Head of caudate nucleus (tissue), 42 donors: ENCODE data around the gene NPEPL1.

Experiments
- DNase-seq, 42 donors: peaks; one replicate each; pipeline versions ENCODE4 v3.0.0 to v3.0.0-alpha.2; 2020 to 2021; ENCODE audit warnings: mixed read lengths in 7 of 42
- intact Hi-C: fragments of 100-400 bp; cut with DNase I; formaldehyde crosslinking; loops from one replicate; pipeline ENCODE4 v1.15.0; 2022

The NPEPL1 gene

DNA sequence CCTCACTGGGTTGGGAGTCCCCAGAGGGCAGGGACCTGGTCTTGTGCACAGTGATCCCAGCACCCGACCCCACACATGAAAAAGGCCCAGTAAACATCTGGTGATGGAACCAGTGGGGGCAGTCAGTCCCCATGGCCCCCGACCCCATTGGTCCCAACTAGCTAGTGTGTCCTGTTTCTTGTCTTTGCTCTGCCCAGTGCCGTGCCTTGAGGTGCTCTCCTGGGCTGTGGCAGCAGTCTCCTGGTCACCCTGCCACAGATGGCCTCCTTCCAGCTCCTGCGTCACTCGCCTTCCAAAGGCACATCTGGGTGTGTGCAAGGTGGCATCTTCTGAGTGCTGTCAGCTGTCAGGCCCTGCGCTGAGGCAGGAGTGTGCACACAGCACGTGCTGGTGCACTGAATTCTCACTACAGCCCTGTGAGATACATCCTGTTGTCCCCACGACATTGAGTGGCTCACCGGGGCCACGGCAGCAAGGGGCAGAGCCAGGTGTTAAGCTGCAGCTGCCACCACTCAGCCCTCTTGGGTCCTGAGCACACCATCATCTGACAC lies 3.9 kb downstream of the NPEPL1 start:
- DNase-seq, result peak in 4 of 42 donors; percentile 2 to 11 (median 6)
- intact Hi-C loops, result no loop called here

DNA sequence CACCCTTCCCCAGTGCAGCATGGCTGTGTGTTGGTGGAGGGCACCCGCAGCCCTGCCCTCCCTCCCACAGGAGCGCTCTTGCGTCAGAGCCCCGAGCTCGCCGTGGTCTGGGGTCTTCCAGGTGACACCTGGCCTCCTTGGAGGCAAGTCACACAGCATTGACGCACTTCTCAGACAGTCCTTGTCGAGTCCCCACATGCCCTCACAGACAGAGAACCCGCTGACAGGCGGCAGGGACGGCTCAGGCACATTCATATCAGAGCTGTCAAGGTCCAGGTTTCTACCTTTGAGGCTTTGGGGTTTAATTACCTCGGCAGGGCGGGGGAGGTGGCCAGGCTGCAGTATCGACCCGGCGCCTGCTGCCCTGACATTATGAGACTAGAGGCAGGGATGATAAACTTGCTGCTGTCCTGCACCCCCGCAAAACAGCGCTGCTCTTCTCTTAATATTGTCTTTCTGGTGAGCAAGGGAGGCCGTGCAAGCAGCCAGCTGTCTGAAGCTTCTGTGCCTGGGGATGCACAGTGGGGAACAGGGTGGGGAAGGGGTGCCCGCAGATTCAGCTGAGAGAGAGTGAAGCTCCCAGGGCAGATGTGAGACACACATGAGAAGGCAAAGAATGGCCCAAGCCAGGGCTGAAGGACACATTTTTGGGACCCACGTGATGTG lies 4.7 kb downstream of the NPEPL1 start:
- DNase-seq, result peak in 4 of 42 donors; percentile 4 to 9 (median 5)
- intact Hi-C loops, result no loop called here

DNA sequence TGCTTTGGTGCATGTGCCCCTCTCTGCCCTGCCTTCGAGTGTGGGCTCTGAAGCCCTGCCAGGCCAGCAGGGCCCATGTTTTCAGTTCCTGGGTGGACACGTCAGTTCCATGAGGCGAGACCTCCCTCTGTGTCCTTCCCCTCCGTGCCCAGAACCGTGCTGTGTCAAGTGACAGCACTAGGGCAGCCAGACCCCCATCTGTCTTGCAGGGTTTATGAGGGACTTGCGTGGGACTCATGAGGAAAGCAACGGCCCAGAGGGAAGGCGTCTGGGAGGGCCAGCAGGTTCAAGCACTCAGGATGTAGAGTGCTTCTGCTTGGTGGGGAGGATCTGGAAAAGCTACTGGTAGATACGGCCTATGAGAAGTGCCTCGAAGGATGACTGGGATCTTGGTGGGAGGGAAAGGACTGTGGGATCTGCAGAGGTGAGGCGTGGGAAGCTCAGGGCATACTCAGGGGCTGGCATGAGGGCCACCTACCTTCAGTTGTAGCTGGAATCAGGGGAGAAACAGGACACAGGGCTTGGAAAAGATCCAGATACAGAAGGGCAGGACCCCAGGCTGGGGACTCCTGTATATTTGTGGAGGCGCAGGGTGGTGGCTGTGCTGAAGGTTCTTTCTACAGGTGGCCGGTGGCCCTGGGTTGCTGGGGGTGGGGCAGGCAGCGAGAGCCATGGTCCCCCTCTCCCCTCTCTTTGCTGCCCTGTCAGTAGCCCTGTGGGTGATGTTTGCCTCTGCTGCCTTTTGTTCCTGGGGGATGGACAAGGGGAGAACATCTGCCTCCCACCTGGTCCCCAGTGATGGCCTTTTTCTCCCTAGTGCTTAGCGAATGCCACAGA lies 5.5 kb downstream of the NPEPL1 start:
- intact Hi-C loops, result no loop called here

DNA sequence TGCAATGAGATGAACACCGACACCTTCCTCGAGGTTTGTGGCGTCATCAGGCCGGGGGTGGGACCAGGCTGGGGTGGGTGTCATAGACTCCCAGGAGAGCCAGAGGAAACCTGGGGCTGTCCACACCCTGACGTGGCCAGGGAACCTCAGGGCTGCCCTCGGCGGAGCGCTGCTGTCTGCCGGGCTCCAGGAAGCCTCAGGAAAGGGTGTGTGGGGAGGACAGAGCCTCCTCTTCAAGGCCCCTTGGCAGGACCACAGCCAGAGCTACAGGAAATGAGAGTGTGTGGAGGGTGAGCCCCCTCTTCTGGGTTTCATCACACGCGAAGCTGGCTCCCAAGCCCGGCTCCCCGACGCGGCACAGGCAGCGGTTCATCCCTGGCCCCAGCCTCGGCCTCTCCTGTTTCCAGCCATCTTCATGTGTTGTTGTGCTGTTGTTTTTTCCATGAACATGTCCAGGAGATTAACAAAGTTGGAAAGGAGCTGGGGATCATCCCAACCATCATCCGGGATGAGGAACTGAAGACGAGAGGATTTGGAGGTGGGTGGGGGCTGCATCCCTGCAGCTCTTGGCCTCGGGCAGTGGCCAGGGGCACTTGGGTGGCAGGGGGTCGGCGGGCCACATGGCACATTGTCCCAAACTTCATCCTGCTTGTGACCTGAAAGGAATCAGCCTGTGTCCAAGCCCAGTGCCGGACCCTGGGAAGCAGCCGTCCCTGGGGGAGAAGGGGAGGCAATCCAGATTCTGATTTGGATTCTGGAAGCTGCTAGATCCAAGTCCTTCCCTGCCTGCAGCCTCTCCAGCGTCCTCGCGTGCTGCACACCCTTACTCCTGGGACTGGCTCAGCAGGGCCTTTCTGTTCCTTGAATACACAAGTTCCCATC lies 6.4 kb downstream of the NPEPL1 start:
- DNase-seq, result peak in 6 of 42 donors; percentile 3 to 31 (median 10)
- intact Hi-C loops, result no loop called here

More for the DNA sequence above, 5.5 kb downstream of the NPEPL1 start:
- DNase-seq, result peak in 7 of 42 donors; percentile 0 to 34 (median 5)

DNA sequence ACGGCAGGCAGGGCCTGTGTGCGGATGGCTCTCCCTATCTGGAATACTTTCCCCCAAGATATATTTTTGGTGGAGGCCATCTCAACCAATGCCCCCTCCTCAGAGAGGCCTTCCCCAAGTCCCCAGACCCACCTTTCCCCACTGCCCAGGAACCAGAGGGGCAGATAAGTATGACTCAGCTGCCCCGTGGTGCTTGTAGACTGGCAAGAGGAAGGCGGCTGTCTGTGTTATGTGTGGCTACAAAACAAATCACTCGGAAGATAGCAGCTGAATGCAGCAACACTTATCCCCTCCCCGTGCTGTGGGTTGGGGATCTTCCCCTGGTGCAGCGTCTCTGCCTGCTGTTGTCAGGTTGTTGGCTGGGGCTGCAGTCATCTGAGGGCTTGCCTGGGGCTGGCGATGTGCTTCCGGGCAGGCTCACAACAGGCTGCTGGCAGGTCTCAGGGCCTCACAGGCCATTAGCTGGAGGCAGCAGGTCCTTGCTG lies 7.1 kb downstream of the NPEPL1 start:
- DNase-seq, result peak in 8 of 42 donors; percentile 1 to 34 (median 10)
- intact Hi-C loops, result no loop called here

DNA sequence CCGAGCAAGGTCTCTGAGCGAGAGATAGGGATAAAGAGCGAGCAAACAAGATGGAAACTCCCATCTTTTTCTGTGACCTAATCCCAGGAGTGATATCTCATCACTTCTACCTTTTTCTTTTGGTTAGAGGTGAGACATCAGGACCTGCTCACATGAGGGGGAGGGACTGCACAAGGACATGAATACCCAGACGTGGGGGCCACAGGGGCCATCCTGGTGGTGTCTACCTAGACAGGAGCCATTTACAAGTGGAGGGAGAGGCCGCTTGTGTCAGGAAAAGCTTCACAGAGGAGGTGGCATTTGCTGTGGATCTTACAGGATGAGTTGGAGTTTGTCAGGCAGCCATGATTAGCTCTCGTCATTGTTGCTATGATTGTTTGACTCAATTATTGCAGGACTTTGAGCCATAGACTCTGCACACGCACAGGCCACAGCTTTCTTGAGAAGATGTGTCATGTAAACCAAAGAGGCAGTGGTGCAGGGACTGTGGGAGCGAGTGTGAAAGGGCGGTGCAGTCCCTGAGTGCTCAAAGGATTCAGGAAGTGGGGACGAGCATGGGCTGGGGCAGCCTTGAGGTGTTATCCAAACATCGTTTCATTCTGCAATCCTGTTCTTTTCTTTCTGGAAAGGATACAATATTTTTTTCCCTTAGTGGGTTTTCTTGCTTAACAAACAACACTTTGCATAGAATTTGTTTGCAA lies 7.7 kb downstream of the NPEPL1 start:
- DNase-seq, result peak in 10 of 42 donors; percentile 1 to 17 (median 6)
- intact Hi-C loops, result no loop called here

DNA sequence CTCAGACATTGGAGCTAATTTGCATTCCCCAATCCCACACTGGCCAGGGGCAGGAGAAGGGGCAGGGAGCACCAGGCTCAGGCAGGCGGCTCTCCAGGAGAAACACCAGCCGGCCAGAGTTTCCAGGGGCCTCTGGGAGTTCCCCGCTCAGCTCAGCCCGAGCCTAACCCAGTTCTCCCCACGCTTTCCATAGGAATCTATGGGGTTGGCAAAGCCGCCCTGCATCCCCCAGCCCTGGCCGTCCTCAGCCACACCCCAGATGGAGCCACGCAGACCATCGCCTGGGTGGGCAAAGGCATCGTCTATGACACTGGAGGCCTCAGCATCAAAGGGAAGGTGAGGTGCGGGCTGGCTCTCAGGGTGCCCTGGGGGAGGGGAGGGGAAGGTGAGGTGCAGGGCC lies 8.2 kb downstream of the NPEPL1 start:
- peak in 10 of 42 donors; percentile 2 to 34 (median 7) for DNase-seq
- intact Hi-C loops, result no loop called here

DNA sequence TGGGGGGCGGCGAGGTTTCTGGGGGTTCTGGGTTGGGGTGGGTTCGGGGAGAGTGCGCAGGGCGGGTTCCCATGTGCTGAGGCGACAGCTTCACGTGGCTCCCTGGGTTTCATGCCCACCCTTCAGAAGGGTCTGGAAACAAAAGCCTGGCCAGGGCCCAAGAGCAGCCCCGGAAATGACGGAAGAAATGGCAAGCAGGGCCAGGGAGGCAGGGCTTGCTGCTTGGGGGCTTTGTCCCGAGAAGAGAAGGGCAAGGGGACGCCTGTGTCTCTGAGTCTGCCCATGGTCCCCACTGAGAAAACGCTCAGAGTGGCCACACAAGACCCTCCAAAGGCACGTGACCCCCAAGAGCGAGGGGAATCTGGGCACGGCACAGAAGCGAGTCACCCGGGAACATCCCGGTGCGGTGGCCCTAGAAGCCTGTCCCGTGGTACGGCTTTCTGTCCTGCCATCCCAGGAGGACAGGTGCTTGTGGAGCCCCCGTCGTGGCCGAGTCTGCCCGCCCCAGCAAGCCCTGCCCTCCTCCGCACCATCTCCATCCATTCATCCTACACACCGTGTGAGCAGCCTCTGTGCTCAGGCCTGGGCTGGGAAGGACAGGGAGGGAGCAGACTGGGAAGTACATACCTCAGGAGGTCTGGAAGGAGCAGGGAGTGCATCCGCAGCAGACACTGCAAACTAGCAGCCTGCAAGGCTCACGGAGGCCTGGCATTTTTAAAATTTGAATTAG lies 9.0 kb downstream of the NPEPL1 start:
- intact Hi-C loops, result no loop called here
- peak in 7 of 42 donors; percentile 4 to 11 (median 8) for DNase-seq

DNA sequence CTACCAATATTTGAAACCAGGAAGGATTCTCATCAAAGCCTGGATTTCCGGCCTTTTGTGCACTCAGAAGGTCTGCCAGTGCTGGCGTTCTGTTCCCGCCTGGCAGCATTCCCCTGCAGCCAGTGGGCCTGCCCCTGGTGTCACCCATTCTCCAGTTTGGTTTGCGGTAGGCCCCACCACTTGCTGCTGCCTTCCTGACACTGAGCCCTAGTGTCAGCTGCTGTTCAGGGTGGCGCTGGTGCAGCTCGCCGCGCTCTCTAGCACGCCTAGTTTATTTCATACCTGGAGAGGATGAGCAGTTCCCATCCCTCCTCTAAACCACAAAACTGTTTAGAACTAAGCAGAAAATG lies 9.5 kb downstream of the NPEPL1 start:
- intact Hi-C loops, result no loop called here
- DNase-seq, result peak in 8 of 42 donors; percentile 4 to 33 (median 14)

DNA sequence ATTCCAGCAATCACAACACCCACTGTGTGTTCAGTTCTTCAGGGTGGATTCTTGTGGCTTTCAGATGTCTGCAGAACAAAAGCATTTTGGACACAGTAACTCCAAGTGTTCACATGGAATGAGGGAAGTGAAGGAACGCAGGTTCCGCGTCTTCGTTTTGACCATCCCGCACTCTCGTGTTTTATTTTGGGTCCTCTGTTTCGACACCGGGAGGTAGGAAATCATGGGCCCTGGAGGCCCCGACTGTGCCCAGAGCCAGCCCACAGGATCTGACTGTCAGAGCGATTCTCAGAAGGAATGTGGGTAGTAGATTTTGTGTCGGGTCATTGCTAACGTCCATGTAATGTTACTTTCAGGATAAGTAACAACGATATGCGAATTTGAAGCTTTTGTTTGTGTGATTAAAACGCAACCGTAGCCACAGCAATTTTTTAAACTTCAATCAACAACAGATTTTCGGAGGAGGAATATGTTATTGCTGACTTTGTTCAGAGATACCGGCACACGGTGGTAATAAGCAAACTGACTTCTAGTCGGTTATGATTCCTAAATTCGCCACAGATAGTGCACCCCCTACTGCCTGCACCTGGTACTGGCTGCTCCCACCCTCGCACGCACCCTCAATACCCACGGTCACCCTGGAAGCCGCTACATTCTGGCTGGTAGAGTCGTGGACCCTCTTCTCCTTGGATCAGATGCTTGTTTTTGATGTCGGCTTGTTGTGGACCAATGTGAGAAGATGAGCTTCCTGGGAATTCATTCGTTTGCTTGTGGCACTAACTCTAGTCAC lies 10.5 kb downstream of the NPEPL1 start:
- intact Hi-C loops, result no loop called here
- DNase-seq, result peak in 11 of 42 donors; percentile 2 to 37 (median 10)

DNA sequence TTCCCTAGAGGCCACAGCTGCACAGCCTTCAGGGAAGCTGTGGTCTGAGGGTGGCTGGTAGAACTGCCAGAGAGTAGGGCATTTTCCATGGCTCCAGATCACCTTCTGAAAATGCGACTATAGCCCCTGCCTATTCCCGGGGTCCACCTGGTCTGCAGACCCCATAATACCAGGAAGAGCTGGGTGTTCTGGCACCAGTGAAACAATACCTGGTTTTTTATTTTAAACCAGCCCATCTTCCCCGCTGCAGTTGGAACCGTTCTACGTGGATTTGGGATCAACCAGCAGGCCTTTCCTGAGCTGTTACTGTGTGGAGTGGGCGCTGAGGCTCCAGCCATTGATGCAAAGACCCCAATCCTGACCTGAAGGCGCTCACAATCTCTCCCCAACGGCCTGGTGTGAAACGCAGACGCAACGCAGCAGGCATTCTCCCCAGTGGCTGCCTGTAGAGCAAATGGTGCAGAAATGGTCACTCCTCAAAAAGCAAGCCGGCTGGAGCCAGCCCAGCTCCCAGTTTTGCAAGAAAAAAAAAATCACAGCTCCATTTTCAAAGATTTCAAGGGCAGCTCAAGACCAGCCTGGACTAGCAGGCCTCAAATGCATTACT lies 11.3 kb downstream of the NPEPL1 start:
- intact Hi-C loops, result no loop called here
- DNase-seq, result peak in 11 of 42 donors; percentile 1 to 34 (median 5)

DNA sequence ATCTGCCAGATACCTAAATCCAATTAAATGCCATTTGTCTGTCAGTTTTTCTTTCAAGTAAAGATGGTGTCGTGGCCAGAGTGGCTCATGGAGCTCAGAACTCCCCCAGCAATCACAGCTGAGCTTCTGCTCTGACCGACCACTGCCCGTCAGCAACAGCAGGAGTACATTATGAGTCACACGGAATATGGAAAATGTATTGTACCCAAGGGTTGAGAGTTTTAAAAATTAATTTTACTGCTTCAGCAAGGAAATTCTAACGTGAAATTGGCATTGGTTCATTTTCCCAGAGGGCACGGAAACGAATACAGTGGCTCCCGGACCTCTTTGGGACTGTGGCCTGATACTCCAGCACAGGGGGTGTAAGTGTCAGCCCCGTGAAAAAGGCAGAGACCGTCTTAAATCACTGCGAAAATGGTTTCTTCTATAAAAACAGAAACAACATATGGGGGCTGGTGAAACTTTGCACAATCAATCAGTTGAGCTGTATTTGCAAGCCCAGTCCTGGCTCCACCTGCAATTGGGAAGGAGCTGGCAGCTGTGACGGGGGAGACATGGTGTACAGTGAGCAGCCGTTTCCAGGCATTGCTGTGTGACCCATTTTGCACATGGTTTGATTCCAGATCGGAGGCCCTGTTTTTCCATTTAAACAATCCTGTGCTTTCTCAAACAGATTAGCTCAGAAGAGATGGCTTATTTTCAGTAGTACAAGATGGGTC lies 12.8 kb downstream of the NPEPL1 start:
- intact Hi-C loops, result no loop called here
- DNase-seq, result peak in 13 of 42 donors; percentile 8 to 42 (median 15)

DNA sequence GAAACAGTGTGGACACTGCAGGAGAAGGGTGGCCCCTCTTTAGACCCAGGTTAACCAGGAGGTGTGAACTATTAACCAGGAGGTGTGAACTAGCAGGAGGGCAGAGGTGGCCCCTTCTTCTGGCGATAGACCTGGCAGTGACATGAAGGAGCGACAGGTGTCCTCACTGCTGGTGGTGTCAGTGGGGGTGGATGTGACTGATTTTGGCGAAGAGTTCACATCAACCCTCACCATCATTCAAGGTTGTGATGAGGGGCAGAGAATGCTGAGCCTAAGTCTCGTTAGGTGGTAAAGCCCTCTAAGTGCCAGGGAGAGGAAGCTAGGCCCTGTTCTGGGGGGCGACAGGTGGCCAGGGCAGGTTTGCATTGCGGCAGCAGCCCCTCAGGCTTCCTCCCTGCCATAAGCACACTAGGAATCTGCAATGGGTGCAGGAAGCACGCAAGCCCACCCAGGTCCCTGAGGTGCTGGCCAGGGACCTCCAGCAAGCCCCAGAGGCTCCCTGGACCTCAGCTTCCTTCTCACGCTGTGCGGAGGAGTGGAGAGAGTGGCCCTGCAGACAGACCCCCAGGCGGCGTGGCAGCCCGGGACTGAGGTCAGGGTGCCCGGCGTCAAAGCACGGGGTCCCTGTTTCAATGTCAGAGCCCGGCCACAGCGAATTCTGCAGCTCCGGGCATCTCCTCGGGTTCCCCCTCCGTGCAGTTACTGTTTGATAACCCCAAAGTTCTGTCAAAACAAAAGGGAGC lies 13.7 kb downstream of the NPEPL1 start:
- DNase-seq, result peak in 16 of 42 donors; percentile 1 to 31 (median 10)
- intact Hi-C loops, result no loop called here

DNA sequence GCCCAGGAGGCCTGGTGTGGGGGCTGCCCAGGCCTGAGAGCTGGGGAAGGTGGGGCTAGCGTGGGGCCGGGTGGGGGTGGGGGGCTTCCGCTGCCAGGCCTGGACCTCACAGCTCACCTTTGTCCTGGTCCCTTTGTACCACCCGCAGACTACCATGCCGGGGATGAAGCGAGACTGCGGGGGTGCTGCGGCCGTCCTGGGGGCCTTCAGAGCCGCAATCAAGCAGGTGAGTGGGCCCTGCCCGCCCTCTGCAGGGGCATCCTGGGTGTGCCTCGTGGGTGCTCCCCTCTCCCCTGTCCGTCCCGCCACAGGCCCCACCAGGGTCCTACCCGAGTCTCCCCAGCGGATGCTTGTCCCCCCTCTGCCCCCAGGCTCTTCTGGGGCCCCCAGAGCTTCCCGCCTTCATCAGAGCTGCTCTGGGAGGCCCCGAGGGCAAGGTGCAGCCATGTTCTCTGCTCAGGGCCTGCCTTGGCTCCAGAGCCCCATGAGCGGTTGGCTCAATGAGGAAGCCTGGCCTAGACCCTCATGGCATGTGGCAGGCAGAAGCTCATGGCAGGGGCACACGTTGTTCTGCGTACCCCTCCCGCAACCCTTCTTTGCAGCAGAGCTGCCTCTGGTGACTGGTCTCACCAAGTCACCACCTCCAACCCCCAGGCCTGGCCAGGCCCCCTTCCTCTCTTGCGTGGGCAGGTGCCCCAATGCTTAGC lies 14.5 kb downstream of the NPEPL1 start:
- intact Hi-C loops, result no loop called here
- DNase-seq, result peak in 18 of 42 donors; percentile 0 to 25 (median 9)
